H1 (cell line): ENCODE data around the gene PDRG1. TPM values are rescaled to one million over a fixed set of nuclear protein-coding genes. Genes with fewer than 3 reads are reported as not detected.

Experiments
- BRCA1 ChIP-seq: IDR thresholded peaks from 2 replicates; pipeline ENCODE4 v1.6.1; 2012; ENCODE audit warnings: low read depth, low read length, improper control_type of control experiment
- KDM4A ChIP-seq: IDR thresholded peaks from one replicate; pipeline ENCODE4 v1.7.1; 2012; ENCODE audit warnings: low read depth, mild to moderate bottlenecking, moderate library complexity, low read length, inconsistent platforms; ENCODE audit not compliant: severe bottlenecking
- SIN3A ChIP-seq, 2 experiments: IDR thresholded peaks in 1 of 2; conservative IDR thresholded peaks in 1 of 2; 2 replicates each; pipeline ENCODE4 v1.6.1; 2011 to 2012; ENCODE audit warnings: low read length in 2 of 2, improper control_type of control experiment in 1 of 2, low read depth in 1 of 2, mild to moderate bottlenecking in 1 of 2
- TCF12 ChIP-seq: IDR thresholded peaks from 2 replicates; pipeline ENCODE4 v1.6.1; 2011; ENCODE audit warnings: low read depth, mild to moderate bottlenecking, low read length
- polyA plus RNA-seq, 7 experiments: library from polyadenylated mRNA; depleted of rRNA in 3 of 7; stranded (reverse) in 5 of 7; unstranded in 2 of 7; fragments of >200 nt in 5 of 7; fragments of 200-250 nt in 2 of 7; gene quantifications; 1 replicate in 5 of 7; 2 replicates in 1 of 7; 4 replicates in 1 of 7; pipeline versions ENCODE4 v1.2.1 to v1.2.3, GENCODE V29; 2011 to 2013; ENCODE audit warnings: missing spikeins in 2 of 7, mixed read lengths in 2 of 7
- total RNA-seq: library from RNA; stranded (reverse); fragmentation: NEBNext Ultra II Directional; extraction: Animal tissue kit (Norgen Biotek cat#: 25700); gene quantifications from 2 replicates; pipeline ENCODE4 v1.2.1, GENCODE V29; 2021

PDRG1 gene
- total and polyA plus RNA-seq, 2 of the 8 experiments (the other 6 are each of a cell fraction or from before 2014, with no cell fraction given): 14.2 to 20.8 TPM

GRCh38 chr20:31934491-31934890 lies 17.4 kb downstream of the PDRG1 start (continued):
- TF ChIP-seq SIN3A (conservative IDR thresholded peaks at IDR 0.05 in 1 of 2, IDR thresholded peaks at IDR 0.05 in 1 of 2; ENCODE audit: low read depth in 1 of 2, low read length in 2 of 2) (no peak), TCF12 (no peak), BRCA1 (no peak), KDM4A (no peak)
